Upper lobe of left lung (tissue), 6 donors: ENCODE measurements around the gene SPINK2. TPM values are rescaled to one million over a fixed set of nuclear protein-coding genes. Genes with fewer than 3 reads are reported as not detected.

Experiments
- ATAC-seq, 2 donors: fragments of 200-7000 bp; cut with Tn5 transposase; one replicate each; pipeline ENCODE4 v1.9.1; 2022; ENCODE audit warnings: mild to moderate bottlenecking in 2 of 2, moderate library complexity in 2 of 2; ENCODE audit not compliant: low FRiP score in 2 of 2
- DNase-seq, 2 donors: peaks; one replicate each; pipeline ENCODE4 v3.0.0-alpha.2; 2019 to 2020
- H3K27ac ChIP-seq, 4 donors: fragments of 200-600 bp; sonication (generic); one replicate each; pipeline ENCODE4 v1.5.1; 2016 to 2019
- H3K27me3 ChIP-seq, 4 donors: fragments of 200-600 bp; sonication (generic); one replicate each; pipeline ENCODE4 v1.5.1; 2017 to 2019
- H3K36me3 ChIP-seq, 4 donors: fragments of 200-600 bp; sonication (generic); one replicate each; pipeline ENCODE4 v1.5.1; 2016 to 2019
- H3K4me1 ChIP-seq, 4 donors: fragments of 200-600 bp; sonication (generic); one replicate each; pipeline ENCODE4 v1.5.1; 2018 to 2019
- H3K4me3 ChIP-seq, 4 donors: fragments of 200-600 bp; sonication (generic); one replicate each; pipeline ENCODE4 v1.5.1; 2017 to 2019; ENCODE audit warnings: mild to moderate bottlenecking in 2 of 4, moderate library complexity in 1 of 4
- H3K9me3 ChIP-seq, 4 donors: fragments of 200-600 bp; sonication (generic); one replicate each; pipeline ENCODE4 v1.5.1; 2018 to 2019
- EP300 ChIP-seq, 4 donors: sonication (generic); formaldehyde crosslinking; IDR thresholded peaks; one replicate each; pipeline ENCODE4 v1.5.1; 2017; ENCODE audit warnings: antibody characterized with exemption in 4 of 4, control low read depth in 2 of 4
- POLR2A ChIP-seq, 4 donors: fragments of 450-650 bp; IDR thresholded peaks; one replicate each; pipeline ENCODE4 v1.5.1; 2016 to 2017; ENCODE audit warnings: antibody characterized with exemption in 4 of 4, mild to moderate bottlenecking in 2 of 4
- POLR2AphosphoS5 ChIP-seq, 2 donors: sonication (generic); formaldehyde crosslinking; IDR thresholded peaks; one replicate each; pipeline ENCODE4 v1.5.1; 2017; ENCODE audit warnings: antibody characterized with exemption in 2 of 2
- WGBS, 2 donors: methylation state at CpG; one replicate each; pipeline ENCODE4 v1.1.5; 2017 to 2018; 5-methylcytosine and 5-hydroxymethylcytosine counted together
- total RNA-seq, 6 donors: library from RNA; depleted of rRNA in 4 of 6; stranded (reverse); fragments of >200 nt in 4 of 6; gene quantifications; one replicate each; pipeline versions ENCODE4 v1.1.0 to v1.2.1, GENCODE V29; 2016 to 2021
- TF ChIP-seq, protein P1 (sequence below), 6 experiments: fragments of 450-650 bp in 4 of 6; fragments of 200-600 bp in 2 of 6; sonication (generic) in 2 of 6; IDR thresholded peaks; one replicate each; pipeline ENCODE4 v1.5.1; 2016 to 2019; ENCODE audit warnings: antibody characterized with exemption in 6 of 6
- donor health status: DM: no; HTN: no; CAD: no; lungs with moderate emphysema.
- donor health status: DM: no; HTN: yes; CAD: no; lungs with severe emphysema.

SPINK2 gene
- total RNA-seq: not detected

DNA sequence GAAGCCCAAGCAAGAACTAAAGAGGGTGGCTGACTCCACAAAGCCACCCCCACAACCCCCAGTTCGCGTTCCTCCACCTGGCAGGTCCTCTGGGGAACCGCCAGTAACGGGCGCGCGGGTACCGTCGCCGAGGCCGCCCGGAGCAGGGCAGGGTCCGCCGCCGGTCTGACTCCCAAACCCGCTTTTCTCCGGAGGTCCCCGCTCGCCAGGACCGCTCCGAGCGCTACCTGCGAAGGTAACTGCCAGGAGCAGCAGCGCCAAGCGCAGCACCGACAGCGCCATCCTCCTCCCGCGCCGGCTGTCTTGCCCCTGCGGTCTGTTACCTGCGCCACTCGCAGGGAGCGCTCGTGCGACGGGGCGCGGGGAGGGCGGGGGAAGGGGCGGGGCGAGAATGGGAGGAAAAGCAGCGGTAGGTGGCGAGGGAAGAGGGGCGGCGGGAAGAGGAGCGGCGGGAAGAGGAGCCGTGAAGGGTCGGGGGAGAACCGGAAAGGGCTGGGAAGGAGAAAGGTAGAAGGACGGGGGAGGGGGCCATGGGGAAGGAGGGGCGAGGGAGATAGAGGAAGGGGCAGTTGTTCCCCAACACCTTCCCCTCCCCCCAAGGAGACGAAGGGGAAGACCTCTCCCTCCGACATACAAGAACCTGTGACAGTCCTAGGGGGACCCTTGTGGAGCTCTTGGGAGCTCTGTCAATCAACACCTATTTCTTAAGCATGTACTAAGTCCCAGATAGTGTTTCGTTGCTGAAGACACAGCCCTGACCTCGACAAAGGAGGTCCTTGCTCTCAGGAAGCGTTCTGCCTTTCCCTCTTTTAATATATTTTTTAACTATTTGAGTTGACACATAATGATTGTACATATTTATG, at the start of gene SPINK2:
TSS of gene SPINK2 (minus strand) at position 321 of the 863 bp plus-strand sequence. CDS start at position 282, 39 bp downstream.
- no peak within 1 kb of the TSS for H3K27ac ChIP-seq
- 2 to 3% methylated on average over 43 to 48 of the region's 58 CpGs for WGBS, 2 donors
- no peaks in the 10 kb centered on the region for H3K36me3 ChIP-seq
- DNase-seq (peak; percentile 58 to 90), ATAC-seq (peak; percentile 71 to 84)
- no peak for TF ChIP-seq EP300 (IDR thresholded peaks at IDR 0.05)
- TF ChIP-seq POLR2A (IDR thresholded peaks at IDR 0.05): no peak
- TF ChIP-seq POLR2AphosphoS5 (IDR thresholded peaks at IDR 0.05): no peak
- TF ChIP-seq, protein P1, sequence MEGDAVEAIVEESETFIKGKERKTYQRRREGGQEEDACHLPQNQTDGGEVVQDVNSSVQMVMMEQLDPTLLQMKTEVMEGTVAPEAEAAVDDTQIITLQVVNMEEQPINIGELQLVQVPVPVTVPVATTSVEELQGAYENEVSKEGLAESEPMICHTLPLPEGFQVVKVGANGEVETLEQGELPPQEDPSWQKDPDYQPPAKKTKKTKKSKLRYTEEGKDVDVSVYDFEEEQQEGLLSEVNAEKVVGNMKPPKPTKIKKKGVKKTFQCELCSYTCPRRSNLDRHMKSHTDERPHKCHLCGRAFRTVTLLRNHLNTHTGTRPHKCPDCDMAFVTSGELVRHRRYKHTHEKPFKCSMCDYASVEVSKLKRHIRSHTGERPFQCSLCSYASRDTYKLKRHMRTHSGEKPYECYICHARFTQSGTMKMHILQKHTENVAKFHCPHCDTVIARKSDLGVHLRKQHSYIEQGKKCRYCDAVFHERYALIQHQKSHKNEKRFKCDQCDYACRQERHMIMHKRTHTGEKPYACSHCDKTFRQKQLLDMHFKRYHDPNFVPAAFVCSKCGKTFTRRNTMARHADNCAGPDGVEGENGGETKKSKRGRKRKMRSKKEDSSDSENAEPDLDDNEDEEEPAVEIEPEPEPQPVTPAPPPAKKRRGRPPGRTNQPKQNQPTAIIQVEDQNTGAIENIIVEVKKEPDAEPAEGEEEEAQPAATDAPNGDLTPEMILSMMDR (IDR thresholded peaks at IDR 0.05): no peak
- peak within 1 kb of the TSS; percentile 26 to 48 (median 39) for H3K4me3 ChIP-seq
- H3K9me3 ChIP-seq: no peaks in the 10 kb centered on the region
- H3K4me1 ChIP-seq: peaks cover 6 to 13% (median 10%) of the 10 kb centered on the region in 4 donors
- peaks cover 0 to 6% (median 3%) of the 10 kb centered on the region in 4 donors for H3K27me3 ChIP-seq

- H3K27ac ChIP-seq: no peak overlapping the region
- no peak for DNase-seq
- 31 to 38% methylated on average over 4 of the region's 4 CpGs for WGBS, 2 donors
These were observed 49.4 kb upstream of the SPINK2 start for GRCh38 chr4:56870946-56871345.

GRCh38 chr4:56863441-56864139, 42.1 kb upstream of the SPINK2 start:
- 85 to 93% methylated on average over 7 of the region's 7 CpGs for WGBS, 2 donors
- H3K27ac ChIP-seq: no peak overlapping the region
- no peaks in the 10 kb centered on the region for H3K4me1 ChIP-seq

More at GRCh38 chr4:56870946-56871345, 49.4 kb upstream of the SPINK2 start:
- H3K9me3 ChIP-seq: no peaks in the 10 kb centered on the region
- TF ChIP-seq POLR2AphosphoS5 (IDR thresholded peaks at IDR 0.05): no peak
- no peak for TF ChIP-seq EP300 (IDR thresholded peaks at IDR 0.05)
- TF ChIP-seq POLR2A (IDR thresholded peaks at IDR 0.05): no peak
- TF ChIP-seq, protein P1 (IDR thresholded peaks at IDR 0.05): no peak
- no peaks in the 10 kb centered on the region for H3K27me3 ChIP-seq
- ATAC-seq: no peak
- H3K4me3 ChIP-seq: no peak overlapping the region
- no peaks in the 10 kb centered on the region for H3K36me3 ChIP-seq
- no peaks in the 10 kb centered on the region for H3K4me1 ChIP-seq

GRCh38 chr4:56861360-56861759, 39.9 kb upstream of the SPINK2 start:
- TF ChIP-seq EP300 (IDR thresholded peaks at IDR 0.05): no peak
- TF ChIP-seq POLR2A (IDR thresholded peaks at IDR 0.05): no peak
- TF ChIP-seq, protein P1 (IDR thresholded peaks at IDR 0.05): no peak
- TF ChIP-seq POLR2AphosphoS5 (IDR thresholded peaks at IDR 0.05): no peak
- Histone ChIP-seq H3K27ac (no peak overlapping the region), H3K9me3 (no peaks in the 10 kb centered on the region), H3K4me1 (no peaks in the 10 kb centered on the region), H3K4me3 (no peak overlapping the region), H3K36me3 (no peaks in the 10 kb centered on the region), H3K27me3 (no peaks in the 10 kb centered on the region)
- DNase-seq: no peak
- no peak for ATAC-seq
- 20 to 24% methylated on average over 1 of the region's 1 CpG for WGBS, 2 donors

More at GRCh38 chr4:56863441-56864139, 42.1 kb upstream of the SPINK2 start:
- no peaks in the 10 kb centered on the region for H3K36me3 ChIP-seq
- DNase-seq (no peak), ATAC-seq (no peak)
- no peak overlapping the region for H3K4me3 ChIP-seq
- no peaks in the 10 kb centered on the region for H3K9me3 ChIP-seq
- H3K27me3 ChIP-seq: no peaks in the 10 kb centered on the region
- TF ChIP-seq EP300 (IDR thresholded peaks at IDR 0.05) (no peak), POLR2AphosphoS5 (IDR thresholded peaks at IDR 0.05) (no peak), POLR2A (IDR thresholded peaks at IDR 0.05) (no peak)
- TF ChIP-seq, protein P1 (IDR thresholded peaks at IDR 0.05): no peak
